HUES48 (cell line): Measurements from ENCODE around the gene E2F4.
A peak's percentile ranks its signal among the peaks of the same experiment; 100 is the strongest.

Experiments used
- H3K27ac ChIP-seq: one replicate; pipeline ENCODE4 v1.7.0; 2013; ENCODE audit warnings: low read depth, low read length, inconsistent platforms
- H3K27me3 ChIP-seq: 2 replicates; pipeline ENCODE4 v1.6.1; 2013; ENCODE audit warnings: mild to moderate bottlenecking, low read length; ENCODE audit not compliant: control insufficient read depth, insufficient read depth
- H3K36me3 ChIP-seq: 2 replicates; pipeline ENCODE4 v1.6.1; 2013; ENCODE audit warnings: low read length; ENCODE audit not compliant: control insufficient read depth, insufficient read depth
- H3K4me1 ChIP-seq: 2 replicates; pipeline ENCODE4 v1.6.1; 2013; ENCODE audit warnings: mild to moderate bottlenecking, low read length; ENCODE audit not compliant: control insufficient read depth, insufficient read depth
- H3K4me3 ChIP-seq: 2 replicates; pipeline ENCODE4 v1.5.1; 2013; ENCODE audit warnings: mild to moderate bottlenecking, low read depth, low read length
- H3K9ac ChIP-seq: 2 replicates; pipeline ENCODE4 v1.6.1; 2013; ENCODE audit warnings: mild to moderate bottlenecking, low read depth, low read length, moderate library complexity
- H3K9me3 ChIP-seq: 2 replicates; pipeline ENCODE4 v1.6.1; 2013; ENCODE audit warnings: low read length; ENCODE audit not compliant: control insufficient read depth, insufficient read depth

Gene E2F4

DNA sequence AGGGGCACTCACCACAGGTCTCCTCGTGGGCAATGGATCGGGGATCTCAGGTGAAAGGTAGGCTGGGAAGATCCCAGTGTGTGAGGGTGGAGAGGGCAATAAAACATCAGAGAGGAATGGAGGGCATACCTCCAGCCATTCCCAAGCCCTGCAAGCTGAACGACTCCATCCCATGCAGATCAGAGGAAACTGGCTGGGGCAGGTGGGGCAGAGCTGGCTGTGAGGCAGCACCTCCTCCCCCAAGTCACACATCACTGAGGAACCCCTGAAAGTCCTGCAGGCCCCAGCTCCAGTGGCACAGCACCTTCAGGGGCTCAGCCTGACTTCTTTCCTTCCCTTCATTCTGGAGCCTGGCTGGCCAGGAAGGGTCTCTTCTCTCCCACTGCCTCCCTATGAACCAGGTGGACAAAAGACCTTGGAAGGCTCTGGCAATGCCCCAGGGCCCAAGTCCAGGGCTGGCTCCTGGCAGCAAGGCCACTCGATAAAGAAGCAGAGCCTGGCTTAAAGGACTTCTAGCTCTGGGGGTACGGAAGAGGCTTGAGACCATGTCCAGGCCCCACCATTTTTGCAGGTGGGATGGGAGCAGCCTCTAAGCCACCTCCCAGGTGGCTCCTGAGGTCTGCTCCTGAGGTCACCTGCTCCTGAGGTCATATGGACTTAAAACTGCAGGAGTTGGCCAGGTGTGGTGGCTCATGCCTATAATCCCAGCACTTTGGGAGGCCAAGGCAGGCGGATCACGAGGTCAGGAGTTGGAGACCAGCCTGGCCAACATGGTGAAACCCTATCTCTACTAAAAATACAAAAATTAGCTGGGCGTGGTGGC lies 21.5 kb downstream of the E2F4 start:
- Histone ChIP-seq H3K4me1 (no peaks in the 10 kb centered on the region), H3K27me3 (peaks cover 8% of the 10 kb centered on the region), H3K4me3 (no peak overlapping the region), H3K9ac (no peak overlapping the region), H3K36me3 (no peaks in the 10 kb centered on the region), H3K27ac (no peak overlapping the region), H3K9me3 (no peaks in the 10 kb centered on the region)

DNA sequence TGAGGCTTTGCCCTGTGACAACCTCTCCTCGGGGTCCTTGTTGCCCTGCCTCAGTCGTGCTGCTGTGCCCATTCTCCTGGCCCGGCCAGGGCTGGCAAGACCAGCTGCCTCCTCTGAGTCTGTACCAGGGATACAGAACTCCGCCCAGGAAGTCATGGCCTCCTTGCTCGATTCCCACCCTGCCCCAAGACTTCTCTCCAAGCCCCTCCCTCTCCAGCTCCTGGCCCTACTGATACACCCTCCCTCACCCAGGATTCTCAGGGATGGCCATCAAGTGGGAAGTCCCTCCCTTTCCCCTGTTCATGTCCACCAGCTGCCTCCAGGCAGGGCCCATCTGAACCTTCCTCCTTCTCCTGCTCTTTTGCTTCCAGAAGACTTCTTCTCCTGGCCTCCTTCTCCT lies 23.8 kb downstream of the E2F4 start:
- no peak overlapping the region for H3K9ac ChIP-seq
- no peak overlapping the region for H3K27ac ChIP-seq
- H3K36me3 ChIP-seq = no peaks in the 10 kb centered on the region
- H3K4me1 ChIP-seq = no peaks in the 10 kb centered on the region
- no peak overlapping the region for H3K4me3 ChIP-seq
- no peaks in the 10 kb centered on the region for H3K9me3 ChIP-seq
- H3K27me3 ChIP-seq = peaks cover 8% of the 10 kb centered on the region

DNA sequence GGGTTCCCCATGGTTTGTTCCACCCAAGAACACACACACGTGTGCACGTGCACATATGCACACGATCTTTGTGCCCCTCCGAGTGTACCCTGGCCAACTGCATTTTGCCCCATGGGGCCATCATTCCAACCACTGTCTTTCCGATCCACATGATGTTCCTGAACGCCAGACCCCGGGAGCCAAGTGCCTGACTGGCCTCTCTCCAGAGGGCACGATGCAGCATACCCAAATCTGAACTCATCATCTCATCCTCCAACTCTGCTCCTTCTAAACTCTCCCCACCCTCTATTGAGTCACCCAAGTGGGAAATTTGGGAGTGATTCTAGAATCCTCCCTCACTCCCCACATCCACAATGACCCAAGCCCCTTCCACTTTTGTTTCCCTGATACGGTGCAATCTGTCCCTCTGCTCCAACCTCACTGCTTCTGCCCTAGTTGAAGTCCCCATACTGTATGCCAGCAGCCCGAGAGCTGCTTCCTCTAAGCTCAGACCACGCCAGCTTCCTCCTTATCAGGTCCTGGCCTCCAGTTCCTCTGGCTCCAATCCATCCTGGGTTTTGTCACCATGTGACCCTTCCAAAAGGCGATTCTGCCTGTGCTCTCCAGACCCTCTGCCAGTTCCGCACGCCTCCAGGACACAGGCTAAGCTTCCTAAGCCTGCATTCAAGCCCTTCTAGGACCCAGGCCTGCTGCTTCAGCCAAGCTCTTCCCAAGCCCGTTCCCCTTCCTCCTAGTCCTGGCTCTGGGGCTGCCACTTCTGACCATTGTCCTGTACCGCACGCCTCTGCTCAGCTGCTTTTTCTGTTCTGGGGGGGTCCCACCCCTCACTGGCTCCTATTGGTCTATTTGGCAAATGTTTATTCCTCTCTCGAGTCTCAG lies 24.9 kb downstream of the E2F4 start:
- Histone ChIP-seq H3K9me3 (no peaks in the 10 kb centered on the region), H3K36me3 (no peaks in the 10 kb centered on the region), H3K27me3 (peaks cover 4% of the 10 kb centered on the region), H3K9ac (no peak overlapping the region), H3K4me3 (no peak overlapping the region), H3K27ac (no peak overlapping the region), H3K4me1 (no peaks in the 10 kb centered on the region)

DNA sequence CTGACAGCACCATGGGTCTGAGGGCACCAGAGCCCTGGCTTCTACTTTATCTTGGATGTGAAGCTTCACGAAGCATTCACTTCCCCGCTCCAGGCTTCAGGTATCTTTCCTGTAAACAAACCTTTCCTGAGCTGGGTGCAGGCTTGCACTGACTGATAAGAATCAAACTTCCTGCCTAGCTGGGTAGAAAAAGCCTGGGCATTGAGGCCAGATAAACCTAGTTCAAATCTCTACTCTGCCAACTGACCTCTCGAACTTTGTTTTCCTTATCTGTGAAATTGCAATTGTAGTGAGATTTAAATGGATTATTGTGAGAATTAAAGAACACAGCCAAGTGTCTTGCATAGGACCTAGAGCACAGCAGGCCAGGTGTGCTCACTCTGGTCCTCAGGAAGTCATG lies 32.0 kb downstream of the E2F4 start:
- Histone ChIP-seq H3K4me3 (no peak overlapping the region), H3K9ac (no peak overlapping the region), H3K9me3 (no peaks in the 10 kb centered on the region), H3K4me1 (peaks cover 4% of the 10 kb centered on the region; the same call in 1 of the 2 replicates), H3K36me3 (peaks cover 10% of the 10 kb centered on the region), H3K27ac (no peak overlapping the region), H3K27me3 (no peaks in the 10 kb centered on the region)

DNA sequence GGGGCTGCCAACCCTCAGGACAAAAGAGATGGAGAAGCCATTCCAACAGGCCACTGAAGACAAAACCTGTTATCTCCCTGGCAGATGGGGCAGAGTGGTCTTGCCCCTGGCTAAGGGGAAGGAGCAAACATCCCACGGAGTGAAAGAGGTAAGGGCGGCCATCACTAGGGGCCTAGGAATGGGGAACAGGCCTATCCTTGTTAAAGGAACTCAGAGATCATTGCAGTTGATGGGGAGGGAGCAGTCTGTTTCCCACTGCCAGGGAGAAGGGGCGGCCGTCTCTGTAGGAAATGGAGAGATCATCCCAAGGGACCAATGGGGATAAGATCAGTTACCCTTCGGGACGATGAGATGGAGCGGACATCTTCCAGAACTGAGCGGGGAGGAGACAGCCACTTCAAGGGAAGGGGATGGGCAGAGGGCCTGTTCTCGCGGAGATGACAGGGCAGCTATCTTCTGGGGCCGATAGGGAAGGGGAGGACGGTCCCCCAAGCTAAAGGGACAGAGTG lies 34.4 kb downstream of the E2F4 start:
- H3K4me3 ChIP-seq = peak overlapping the region; percentile 92
- no peaks in the 10 kb centered on the region for H3K9me3 ChIP-seq
- H3K27me3 ChIP-seq = no peaks in the 10 kb centered on the region
- no peak overlapping the region for H3K9ac ChIP-seq
- peaks cover 4% of the 10 kb centered on the region; the same call in 1 of the 2 replicates for H3K4me1 ChIP-seq
- peaks cover 34% of the 10 kb centered on the region for H3K36me3 ChIP-seq
- no peak overlapping the region for H3K27ac ChIP-seq

DNA sequence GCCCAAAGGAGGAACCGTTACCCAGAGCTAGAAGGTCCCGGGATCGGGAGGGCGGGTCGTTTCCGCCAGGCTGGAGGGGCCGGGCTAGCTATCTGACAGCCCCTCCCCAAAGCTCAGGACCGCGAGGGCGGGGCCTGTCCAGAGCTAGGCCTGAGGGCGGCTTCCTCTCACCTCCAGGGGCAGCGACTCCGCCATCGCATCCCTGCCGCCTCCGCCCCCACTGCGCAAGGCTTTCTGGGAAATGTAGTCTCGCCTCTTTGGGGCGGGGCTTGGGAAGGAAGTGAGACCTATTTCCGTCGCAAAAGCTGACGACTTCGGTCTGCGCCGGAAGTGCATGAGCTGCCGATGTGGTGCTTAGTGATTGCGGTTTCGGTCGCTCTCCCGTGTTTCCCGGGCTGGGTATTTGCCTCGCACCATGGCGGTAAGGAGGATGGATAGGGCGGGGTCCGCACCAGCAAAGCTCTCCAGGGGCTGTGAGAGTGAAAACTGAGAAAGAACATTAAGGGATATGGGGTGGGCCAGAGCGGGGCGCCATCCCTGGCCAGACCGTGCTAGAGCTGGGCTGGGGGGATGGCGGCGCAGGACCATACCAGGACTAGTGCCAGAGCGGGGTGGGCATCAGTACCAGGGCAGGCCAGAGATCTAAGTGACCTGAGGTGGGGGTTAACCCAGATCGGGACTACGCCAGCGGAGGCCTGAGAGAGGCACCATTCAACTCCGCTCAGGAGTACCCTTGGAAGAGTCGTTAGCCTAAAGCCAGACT lies 35.0 kb downstream of the E2F4 start, which contains the start of gene TMEM208:
TMEM208 (plus strand) TSS at position 327 of the 763 bp plus-strand sequence; CDS start at position 416, 89 bp downstream.
- H3K4me1 ChIP-seq = peaks cover 4% of the 10 kb centered on the region; the same call in 1 of the 2 replicates
- no peaks in the 10 kb centered on the region for H3K27me3 ChIP-seq
- H3K9me3 ChIP-seq = no peaks in the 10 kb centered on the region
- peak within 1 kb of the TSS; percentile 71 for H3K27ac ChIP-seq
- peak within 1 kb of the TSS; percentile 92 for H3K4me3 ChIP-seq
- H3K36me3 ChIP-seq = peaks cover 40% of the 10 kb centered on the region
- peak within 1 kb of the TSS; percentile 71 for H3K9ac ChIP-seq

DNA sequence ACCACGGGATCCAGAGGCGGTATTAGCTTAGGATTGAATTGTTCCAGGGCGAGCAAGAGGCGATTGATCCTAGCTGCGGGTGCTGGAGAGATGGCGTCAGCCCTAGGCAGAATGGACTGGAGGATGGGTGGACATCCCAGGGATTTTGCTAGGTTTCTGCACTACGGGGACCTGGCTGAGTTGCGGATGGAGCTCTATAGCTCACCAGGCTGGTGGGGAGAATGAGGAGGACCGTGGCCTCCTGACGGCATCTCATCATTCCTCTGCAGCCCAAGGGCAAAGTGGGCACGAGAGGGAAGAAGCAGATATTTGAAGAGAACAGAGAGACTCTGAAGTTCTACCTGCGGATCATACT lies 35.6 kb downstream of the E2F4 start:
- H3K4me1 ChIP-seq = peaks cover 4% of the 10 kb centered on the region; the same call in 1 of the 2 replicates
- peaks cover 41% of the 10 kb centered on the region for H3K36me3 ChIP-seq
- peak overlapping the region; percentile 71 for H3K27ac ChIP-seq
- H3K9me3 ChIP-seq = no peaks in the 10 kb centered on the region
- peak overlapping the region; percentile 92 for H3K4me3 ChIP-seq
- peak overlapping the region; percentile 71 for H3K9ac ChIP-seq
- H3K27me3 ChIP-seq = no peaks in the 10 kb centered on the region

DNA sequence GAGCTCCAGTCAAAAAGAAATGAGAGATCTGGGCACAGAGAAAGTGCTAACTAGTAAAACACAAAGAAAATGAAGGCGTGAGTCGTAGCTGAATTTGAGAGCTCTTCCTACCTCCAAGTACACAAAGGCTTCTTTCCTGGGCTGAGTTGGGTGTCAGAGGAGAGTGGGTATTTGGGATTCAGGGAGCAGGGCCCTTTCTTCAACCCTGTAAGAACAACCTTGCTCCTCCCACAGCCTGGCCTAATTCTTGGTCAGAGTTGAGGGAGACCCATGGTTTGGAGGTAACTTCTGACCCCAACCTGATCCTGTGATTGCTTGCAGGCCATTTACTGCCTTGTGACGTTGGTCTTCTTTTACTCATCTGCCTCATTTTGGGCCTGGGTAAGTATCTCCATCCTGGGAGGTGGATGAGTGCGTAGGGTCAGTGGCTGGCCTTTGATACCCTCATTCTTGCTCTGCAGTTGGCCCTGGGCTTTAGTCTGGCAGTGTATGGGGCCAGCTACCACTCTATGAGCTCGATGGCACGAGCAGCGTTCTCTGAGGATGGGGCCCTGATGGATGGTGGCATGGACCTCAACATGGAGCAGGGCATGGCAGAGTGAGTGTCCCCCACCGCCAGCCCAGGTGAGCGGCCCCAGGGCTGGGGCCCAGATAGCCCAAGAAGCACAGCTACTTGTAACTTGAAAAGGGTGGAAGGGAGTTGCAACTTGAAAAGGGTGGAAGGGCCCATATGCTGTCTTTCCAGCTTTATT lies 36.3 kb downstream of the E2F4 start:
- no peak overlapping the region for H3K9ac ChIP-seq
- peaks cover 4% of the 10 kb centered on the region; the same call in 1 of the 2 replicates for H3K4me1 ChIP-seq
- H3K36me3 ChIP-seq = peaks cover 42% of the 10 kb centered on the region
- H3K27me3 ChIP-seq = no peaks in the 10 kb centered on the region
- H3K9me3 ChIP-seq = no peaks in the 10 kb centered on the region
- H3K4me3 ChIP-seq = peak overlapping the region; percentile 92
- no peak overlapping the region for H3K27ac ChIP-seq

DNA sequence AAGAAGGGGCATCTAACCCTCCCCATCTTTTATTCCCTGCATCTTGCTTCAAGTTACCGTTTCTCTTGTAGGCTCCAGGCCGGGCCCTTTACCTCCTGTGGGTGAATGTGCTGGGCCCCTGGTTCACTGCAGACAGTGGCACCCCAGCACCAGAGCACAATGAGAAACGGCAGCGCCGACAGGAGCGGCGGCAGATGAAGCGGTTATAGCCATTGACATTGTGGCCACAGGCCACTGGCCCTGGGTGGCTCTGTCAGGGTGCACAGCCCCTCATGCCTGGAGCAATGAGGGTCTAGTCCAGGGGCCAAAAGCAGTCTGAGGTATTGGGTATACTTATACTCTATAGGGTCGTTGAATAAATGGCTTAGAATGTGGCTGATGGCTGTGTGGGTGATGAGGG lies 37.0 kb downstream of the E2F4 start:
- Histone ChIP-seq H3K4me3 (no peak overlapping the region), H3K36me3 (peaks cover 46% of the 10 kb centered on the region), H3K4me1 (peaks cover 4% of the 10 kb centered on the region; the same call in 1 of the 2 replicates), H3K27ac (no peak overlapping the region), H3K9ac (no peak overlapping the region), H3K9me3 (no peaks in the 10 kb centered on the region), H3K27me3 (no peaks in the 10 kb centered on the region)
